Measurements from ENCODE around the gene GBGT1.

DNA sequence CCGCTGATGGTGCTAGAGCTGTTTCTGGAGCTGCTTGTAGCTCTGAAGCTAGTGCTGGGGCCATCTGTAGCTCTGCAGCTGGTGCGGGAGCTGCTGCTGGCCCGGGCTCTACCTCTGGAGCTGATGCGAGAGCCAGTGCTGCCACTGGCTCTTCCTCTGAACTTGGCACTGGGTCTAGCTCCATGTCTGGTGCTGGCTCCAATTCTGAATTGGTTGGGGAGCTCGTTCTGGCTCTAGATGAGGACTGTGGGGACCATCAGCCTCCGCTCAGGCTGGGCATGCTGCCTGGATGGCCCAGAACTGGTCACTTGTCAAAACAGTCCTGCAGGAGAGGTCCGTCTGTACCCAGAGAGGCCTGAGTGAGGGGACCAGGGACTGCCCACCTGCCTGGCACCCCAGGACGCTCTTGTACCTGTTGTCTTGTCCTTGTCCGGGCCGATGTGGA, 23.9 kb upstream of the GBGT1 start:
- TF ChIP-seq, protein P1, sequence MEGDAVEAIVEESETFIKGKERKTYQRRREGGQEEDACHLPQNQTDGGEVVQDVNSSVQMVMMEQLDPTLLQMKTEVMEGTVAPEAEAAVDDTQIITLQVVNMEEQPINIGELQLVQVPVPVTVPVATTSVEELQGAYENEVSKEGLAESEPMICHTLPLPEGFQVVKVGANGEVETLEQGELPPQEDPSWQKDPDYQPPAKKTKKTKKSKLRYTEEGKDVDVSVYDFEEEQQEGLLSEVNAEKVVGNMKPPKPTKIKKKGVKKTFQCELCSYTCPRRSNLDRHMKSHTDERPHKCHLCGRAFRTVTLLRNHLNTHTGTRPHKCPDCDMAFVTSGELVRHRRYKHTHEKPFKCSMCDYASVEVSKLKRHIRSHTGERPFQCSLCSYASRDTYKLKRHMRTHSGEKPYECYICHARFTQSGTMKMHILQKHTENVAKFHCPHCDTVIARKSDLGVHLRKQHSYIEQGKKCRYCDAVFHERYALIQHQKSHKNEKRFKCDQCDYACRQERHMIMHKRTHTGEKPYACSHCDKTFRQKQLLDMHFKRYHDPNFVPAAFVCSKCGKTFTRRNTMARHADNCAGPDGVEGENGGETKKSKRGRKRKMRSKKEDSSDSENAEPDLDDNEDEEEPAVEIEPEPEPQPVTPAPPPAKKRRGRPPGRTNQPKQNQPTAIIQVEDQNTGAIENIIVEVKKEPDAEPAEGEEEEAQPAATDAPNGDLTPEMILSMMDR (IDR thresholded peaks at IDR 0.05; ENCODE audit: poor library complexity, severe bottlenecking) = no peak
- no peak for TF ChIP-seq EZH2 (IDR thresholded peaks at IDR 0.05; ENCODE audit: borderline replicate concordance, insufficient read depth, low read length, poor library complexity, severe bottlenecking)
